ENCODE results near the gene FRMPD1. TPM values are rescaled to one million over a fixed set of nuclear protein-coding genes. Genes with fewer than 3 reads are reported as not detected.
A peak's percentile ranks its signal among the peaks of the same experiment; 100 is the strongest.
"Not testable (repeated sequence)": the region's sequence is repeated elsewhere in the genome, so short reads cannot be mapped to it uniquely, and the experiment has no call there.

FRMPD1 gene, protein sequence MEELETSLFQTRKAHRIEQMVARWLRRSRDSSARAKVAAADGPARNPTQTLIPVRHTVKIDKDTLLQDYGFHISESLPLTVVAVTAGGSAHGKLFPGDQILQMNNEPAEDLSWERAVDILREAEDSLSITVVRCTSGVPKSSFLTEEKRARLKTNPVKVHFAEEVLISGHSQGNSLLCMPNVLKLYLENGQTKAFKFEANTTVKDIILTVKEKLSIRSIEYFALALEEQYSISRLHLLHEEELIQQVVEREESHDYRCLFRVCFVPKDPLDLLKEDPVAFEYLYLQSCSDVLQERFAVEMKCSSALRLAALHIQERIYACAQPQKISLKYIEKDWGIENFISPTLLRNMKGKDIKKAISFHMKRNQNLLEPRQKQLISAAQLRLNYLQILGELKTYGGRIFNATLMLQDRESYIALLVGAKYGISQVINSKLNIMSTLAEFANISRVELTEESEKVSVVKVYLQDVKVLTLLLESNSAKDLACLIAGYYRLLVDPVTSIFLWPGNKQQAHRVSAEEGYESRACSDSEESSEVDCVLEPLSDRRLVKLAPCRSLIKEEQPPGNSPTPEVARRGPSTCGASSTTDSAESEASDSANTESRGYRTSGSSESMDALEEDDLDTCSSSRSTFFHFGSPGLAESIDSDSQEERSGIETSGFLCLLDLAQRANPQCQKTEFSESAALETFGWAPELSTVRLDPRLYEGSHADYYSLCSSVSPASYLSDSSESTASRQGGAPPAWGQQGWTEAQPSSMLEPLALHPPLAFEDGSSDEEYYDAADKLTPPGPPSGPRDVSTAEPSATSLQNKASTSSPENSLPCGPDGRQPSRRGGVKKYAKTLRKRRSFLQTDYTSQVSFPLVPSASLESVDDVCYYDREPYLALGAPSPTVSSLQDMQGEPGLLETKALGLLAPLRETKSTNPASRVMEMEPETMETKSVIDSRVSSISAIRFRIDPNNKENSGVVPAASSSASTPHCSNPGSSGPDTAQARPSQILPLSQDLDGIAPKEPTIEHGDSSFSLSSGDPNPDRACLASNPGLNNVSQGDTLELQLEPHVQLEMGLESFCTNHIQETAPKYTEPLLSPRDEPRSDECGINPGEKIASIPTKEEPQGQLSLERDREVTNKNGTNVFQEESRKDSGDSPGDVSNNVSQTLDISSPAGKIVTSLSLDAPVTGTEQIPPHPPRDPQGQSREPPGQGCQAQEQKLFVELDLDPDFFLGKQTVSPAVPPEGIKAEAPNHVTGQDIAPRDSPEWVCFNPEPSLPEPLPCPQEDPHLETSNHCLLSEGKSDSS (N-terminal part only)
- 1 to 10 TPM in 5 of 9 donors, under 1 TPM in 4; 0.59 to 1.9 (median 1.0) TPM for total RNA-seq
- polyA plus RNA-seq: under 1 TPM; 0.03 to 0.30 TPM
- long read RNA-seq, donor 1, partial matches to known transcripts: 1 of 1 reads
- long read RNA-seq, donor 1, other reads (novel, unspliced or antisense): 0 of 1 reads
- long read RNA-seq, donor 2, partial matches to known transcripts: 4 of 4 reads
- long read RNA-seq, donor 2, other reads (novel, unspliced or antisense): 0 of 4 reads
- long read RNA-seq, donor 3: 0 reads

GRCh38 chr9:37650873-37651768 lies at the start of gene FRMPD1:
TSS of gene FRMPD1 (plus strand) at chr9:37650954. CDS start at chr9:37692642, 41,688 bp downstream.
- Histone ChIP-seq H3K27me3 (peaks cover 0 to 54% (median 9%) of the 10 kb centered on the region in 9 donors), H3K36me3 (no peaks in the 10 kb centered on the region), H3K4me3 (peak within 1 kb of the TSS; percentile 40 to 73 (median 64)), H3K9me3 (no peaks in the 10 kb centered on the region), H3K4me1 (peaks cover 3 to 14% (median 7%) of the 10 kb centered on the region in 12 donors), H3K27ac (peak within 1 kb of the TSS in 1 of 12 donors; percentile 28)
- DNase-seq (peak; percentile 37 to 79 (median 61)), ATAC-seq (peak; percentile 47 to 93 (median 86))
- WGBS, 4 donors: 1 to 2% (median 1%) methylated on average over 31 to 73 of the region's 73 CpGs
- intact Hi-C loops (cut with DNase I): loop anchor here in 2 of 10 donors (5.0 kb wide), 2 partner anchors 59 to 64 kb away; partner anchors contain the start of gene TOMM5 (in 1 of the 2)
- no peak for TF ChIP-seq POLR2A (IDR thresholded peaks at IDR 0.05)
- TF ChIP-seq, protein P1, sequence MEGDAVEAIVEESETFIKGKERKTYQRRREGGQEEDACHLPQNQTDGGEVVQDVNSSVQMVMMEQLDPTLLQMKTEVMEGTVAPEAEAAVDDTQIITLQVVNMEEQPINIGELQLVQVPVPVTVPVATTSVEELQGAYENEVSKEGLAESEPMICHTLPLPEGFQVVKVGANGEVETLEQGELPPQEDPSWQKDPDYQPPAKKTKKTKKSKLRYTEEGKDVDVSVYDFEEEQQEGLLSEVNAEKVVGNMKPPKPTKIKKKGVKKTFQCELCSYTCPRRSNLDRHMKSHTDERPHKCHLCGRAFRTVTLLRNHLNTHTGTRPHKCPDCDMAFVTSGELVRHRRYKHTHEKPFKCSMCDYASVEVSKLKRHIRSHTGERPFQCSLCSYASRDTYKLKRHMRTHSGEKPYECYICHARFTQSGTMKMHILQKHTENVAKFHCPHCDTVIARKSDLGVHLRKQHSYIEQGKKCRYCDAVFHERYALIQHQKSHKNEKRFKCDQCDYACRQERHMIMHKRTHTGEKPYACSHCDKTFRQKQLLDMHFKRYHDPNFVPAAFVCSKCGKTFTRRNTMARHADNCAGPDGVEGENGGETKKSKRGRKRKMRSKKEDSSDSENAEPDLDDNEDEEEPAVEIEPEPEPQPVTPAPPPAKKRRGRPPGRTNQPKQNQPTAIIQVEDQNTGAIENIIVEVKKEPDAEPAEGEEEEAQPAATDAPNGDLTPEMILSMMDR (IDR thresholded peaks at IDR 0.05): no peak

GRCh38 chr9:37602061-37602460 lies 48.7 kb upstream of the FRMPD1 start:
- H3K36me3 ChIP-seq; intact Hi-C loops (cut with DNase I); H3K27ac ChIP-seq; H3K9me3 ChIP-seq; H3K4me1 ChIP-seq; H3K4me3 ChIP-seq; H3K27me3 ChIP-seq; DNase-seq; ATAC-seq: not testable (repeated sequence)
- 92 to 96% (median 94%) methylated on average over 4 of the region's 4 CpGs for WGBS, 4 donors

DNA sequence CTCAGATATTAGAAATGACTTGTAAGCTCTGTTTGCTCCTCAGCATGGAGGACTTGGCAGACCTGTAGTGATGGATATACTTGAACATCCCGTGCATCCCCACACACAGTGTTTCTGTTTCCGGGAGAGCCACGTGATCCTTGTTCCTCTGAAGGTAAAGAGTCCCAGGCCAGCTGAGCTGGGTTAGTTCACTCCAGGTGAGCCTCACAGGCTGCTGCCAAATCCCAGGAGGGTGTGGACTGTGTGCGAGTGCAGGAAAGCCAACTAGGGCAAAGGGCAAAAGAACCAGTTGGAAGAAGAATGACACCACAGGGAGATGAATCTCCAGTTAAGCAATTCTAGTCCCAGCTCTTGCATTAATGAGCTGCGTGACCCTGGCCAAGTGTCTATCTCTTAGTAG lies 47.9 kb upstream of the FRMPD1 start:
- H3K4me3 ChIP-seq: no peak overlapping the region
- TF ChIP-seq, protein P1 (IDR thresholded peaks at IDR 0.05): no peak
- no peak for TF ChIP-seq POLR2A (IDR thresholded peaks at IDR 0.05)
- ATAC-seq (peak; percentile 47 to 93 (median 62)), DNase-seq (peak in 2 of 5 donors; percentile 50 to 65)
- no peaks in the 10 kb centered on the region for H3K36me3 ChIP-seq
- peaks cover 0 to 8% (median 0%) of the 10 kb centered on the region in 12 donors for H3K4me1 ChIP-seq
- WGBS, 4 donors: 26 to 35% (median 30%) methylated on average over 5 of the region's 5 CpGs
- H3K9me3 ChIP-seq: no peaks in the 10 kb centered on the region
- intact Hi-C loops (cut with DNase I): no loop called here
- H3K27ac ChIP-seq: no peak overlapping the region
- H3K27me3 ChIP-seq: peaks cover 0 to 6% (median 0%) of the 10 kb centered on the region in 9 donors

All from heart left ventricle (tissue), 16 donors.